Mucosa of rectum (tissue), 2 donors: Measurements from ENCODE around the gene ANAPC1.
"Not testable (repeated sequence)": the region's sequence is repeated elsewhere in the genome, so short reads cannot be mapped to it uniquely, and the experiment has no call there.

ENCODE experiments used
- H3K27ac ChIP-seq, 2 donors: one replicate each; pipeline ENCODE4 v1.7.0; 2013; ENCODE audit warnings: inconsistent platforms in 2 of 2, low read depth in 2 of 2, low read length in 2 of 2
- H3K27me3 ChIP-seq, 2 donors: one replicate each; pipeline ENCODE4 v1.7.0; 2013; ENCODE audit warnings: low read length in 2 of 2; ENCODE audit not compliant: control insufficient read depth in 2 of 2, insufficient read depth in 2 of 2
- H3K36me3 ChIP-seq, 2 donors: one replicate each; pipeline ENCODE4 v1.7.0; 2013; ENCODE audit warnings: low read length in 2 of 2; ENCODE audit not compliant: control insufficient read depth in 2 of 2, insufficient read depth in 2 of 2
- H3K4me1 ChIP-seq, 2 donors: one replicate each; pipeline ENCODE4 v1.7.0; 2013; ENCODE audit warnings: low read length in 2 of 2, mild to moderate bottlenecking in 1 of 2; ENCODE audit not compliant: control insufficient read depth in 2 of 2, insufficient read depth in 2 of 2
- H3K4me3 ChIP-seq, 2 donors: one replicate each; pipeline ENCODE4 v1.7.0; 2013; ENCODE audit warnings: low read length in 2 of 2
- H3K9ac ChIP-seq, 2 donors: one replicate each; pipeline ENCODE4 v1.7.0; 2013; ENCODE audit warnings: low read length in 2 of 2, low read depth in 1 of 2, mild to moderate bottlenecking in 1 of 2
- H3K9me3 ChIP-seq, 2 donors: one replicate each; pipeline ENCODE4 v1.7.0; 2013; ENCODE audit warnings: low read length in 2 of 2; ENCODE audit not compliant: control insufficient read depth in 2 of 2
- donor health status: healthy.
- donor health status: Normal muscosa, but diverticular disease.

ANAPC1 gene

DNA sequence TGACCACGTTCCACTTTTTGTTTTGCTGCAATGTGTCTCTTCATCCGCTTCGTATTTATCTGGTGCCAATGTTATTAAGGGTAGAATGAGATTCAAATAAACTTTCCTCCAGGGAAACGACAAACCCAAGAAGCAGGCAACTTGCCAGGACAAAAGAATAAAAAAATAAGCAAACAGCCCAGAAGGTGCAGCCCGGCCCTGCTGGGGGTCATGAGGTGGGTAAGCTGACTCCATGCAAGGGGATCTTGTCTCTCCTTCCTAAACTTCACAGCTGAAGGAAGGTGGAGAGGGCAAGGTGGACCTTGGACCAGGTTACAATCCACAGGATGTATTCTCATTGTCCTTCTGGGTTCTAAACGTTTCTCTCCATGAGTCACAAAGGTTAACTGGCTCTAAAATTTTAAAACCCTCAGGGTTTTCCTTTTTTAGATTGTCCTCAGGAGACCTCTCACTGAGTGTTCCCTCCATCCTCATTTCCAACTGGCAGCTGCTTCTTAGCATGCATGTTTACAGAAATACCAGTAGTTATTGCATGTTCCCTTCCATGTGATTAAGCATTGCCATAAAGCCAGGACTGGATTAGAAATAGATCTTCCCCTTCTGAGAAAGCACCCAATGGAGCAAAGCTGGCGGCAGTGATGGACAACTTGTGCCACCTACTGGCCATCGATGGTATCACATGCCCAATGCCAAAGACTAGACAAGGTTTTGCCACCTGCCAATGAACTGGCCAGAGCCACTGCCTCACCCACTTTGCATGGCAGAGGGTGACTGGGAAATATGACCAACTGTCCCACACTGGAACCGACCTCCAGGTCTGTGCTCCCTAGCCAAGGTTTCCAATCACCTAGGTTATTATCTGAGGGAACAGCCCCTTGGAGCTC, 147.9 kb downstream of the ANAPC1 start:
- not testable (repeated sequence) for H3K4me1 ChIP-seq, H3K27me3 ChIP-seq, H3K9me3 ChIP-seq, H3K36me3 ChIP-seq, H3K9ac ChIP-seq, H3K27ac ChIP-seq, H3K4me3 ChIP-seq

DNA sequence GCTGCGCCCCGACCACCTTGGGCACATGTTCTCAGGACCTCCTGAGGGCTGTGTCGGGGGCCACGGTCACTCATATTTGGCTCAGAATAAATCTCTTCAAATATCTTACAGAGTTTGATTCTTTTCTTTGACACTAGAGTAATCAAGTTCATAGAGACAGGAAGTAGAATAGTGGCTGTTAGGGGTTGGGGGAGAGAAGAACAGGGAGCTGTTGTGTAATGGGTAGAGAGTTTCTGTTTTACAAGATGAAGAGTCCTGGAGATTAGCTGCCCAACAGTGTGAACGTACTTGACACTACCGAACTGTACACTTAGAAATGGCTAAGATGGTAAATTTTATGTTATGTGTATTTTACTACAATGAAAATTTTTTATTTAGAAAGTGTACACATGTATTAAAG, 148.6 kb downstream of the ANAPC1 start:
- not testable (repeated sequence) for H3K27me3 ChIP-seq, H3K27ac ChIP-seq, H3K4me1 ChIP-seq, H3K4me3 ChIP-seq, H3K9me3 ChIP-seq, H3K9ac ChIP-seq, H3K36me3 ChIP-seq

DNA sequence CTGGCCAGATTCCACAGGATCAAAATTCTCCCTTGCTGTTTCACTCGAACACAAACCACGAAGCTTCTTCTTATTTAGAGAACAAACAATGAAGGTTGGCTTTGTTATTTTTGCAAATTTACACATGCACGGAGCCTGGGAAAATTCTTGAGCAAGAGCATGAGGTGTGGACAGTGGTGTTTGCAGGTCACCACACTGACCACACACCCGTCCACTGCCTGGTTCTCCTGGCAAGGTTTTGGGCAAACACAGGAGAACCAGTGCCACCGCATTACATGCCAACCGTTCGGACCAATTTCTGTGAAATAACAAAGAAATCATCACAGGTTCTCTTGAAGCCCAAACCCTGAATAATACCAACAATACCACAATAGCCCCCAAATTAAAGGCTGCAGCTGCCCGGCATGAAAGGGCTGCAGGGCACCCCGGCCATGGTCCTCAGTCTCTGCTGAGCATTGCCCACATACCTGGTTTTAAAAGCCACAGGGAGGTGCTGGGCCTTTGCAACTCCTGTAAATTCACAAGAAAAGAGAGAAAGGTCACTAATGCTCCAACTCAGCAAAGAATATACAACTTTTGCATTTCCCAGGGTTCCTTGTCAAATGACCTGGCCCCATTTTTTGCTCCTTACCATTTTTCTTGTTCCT, 154.1 kb downstream of the ANAPC1 start:
- not testable (repeated sequence) for H3K36me3 ChIP-seq, H3K9ac ChIP-seq, H3K9me3 ChIP-seq, H3K27ac ChIP-seq, H3K4me1 ChIP-seq, H3K27me3 ChIP-seq, H3K4me3 ChIP-seq

DNA sequence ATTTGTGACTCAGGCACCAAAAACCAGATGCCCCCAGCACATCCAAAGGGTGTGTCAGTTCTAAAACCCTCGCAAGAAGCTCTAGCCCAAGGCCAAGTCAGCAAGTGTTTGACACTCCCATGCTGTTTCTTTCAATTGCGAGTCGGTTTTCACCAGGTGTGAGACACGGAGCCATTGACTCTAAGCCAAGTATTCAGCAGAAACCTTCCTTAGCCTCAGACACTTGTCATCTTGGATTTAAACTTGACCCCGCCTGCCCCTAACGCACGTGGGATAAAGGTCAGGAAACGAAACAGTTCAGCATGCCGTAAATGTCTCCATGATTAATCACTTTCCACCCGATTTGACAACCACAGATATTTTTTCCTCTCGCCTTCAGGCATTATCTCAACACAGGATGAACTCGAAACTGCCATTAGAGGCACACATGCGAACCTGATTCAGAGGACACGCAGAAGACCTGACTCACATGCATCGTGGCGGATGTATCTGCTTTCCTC, 156.3 kb downstream of the ANAPC1 start:
- not testable (repeated sequence) for H3K36me3 ChIP-seq, H3K9ac ChIP-seq, H3K27ac ChIP-seq, H3K9me3 ChIP-seq, H3K4me3 ChIP-seq, H3K4me1 ChIP-seq, H3K27me3 ChIP-seq

DNA sequence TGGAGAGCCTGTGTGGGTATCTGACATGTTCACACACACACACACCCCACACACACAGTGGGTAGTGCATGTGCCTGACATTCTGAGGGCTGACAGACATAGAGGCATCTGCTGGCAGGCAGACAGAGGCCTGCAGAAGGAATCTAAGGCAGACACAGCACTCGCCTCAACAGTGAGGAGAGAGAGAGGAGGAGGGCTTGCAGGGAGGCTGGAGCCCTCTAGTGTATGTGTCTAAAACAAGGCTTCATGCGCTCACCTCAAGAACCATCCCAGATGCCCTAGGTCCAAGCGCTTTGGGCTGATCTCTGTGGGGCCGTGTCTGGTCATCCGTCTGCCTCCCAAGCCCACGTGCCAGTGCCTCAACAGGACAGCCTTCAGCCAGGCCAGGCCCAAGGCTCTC, 158.3 kb downstream of the ANAPC1 start:
- not testable (repeated sequence) for H3K9me3 ChIP-seq, H3K4me3 ChIP-seq, H3K36me3 ChIP-seq, H3K27me3 ChIP-seq, H3K9ac ChIP-seq, H3K27ac ChIP-seq, H3K4me1 ChIP-seq

DNA sequence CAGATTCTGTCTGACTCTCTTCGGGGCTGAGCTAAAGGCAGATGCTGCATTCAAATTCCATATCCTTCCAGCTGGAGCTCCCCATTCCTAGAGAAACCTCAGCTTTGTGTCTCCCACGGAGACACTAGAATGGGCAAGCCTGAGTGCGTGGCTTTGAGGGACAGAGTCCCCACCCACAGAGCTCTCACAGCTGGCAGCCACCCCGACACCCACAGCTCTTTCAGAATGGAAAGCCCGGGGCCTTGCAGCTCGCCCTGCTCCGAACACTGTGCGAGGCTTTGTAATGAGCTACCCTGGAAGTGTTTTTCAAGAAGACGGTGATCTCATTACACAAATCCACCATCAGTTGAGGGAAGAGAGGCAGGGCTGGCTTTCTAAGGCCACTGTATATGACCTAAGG, 164.4 kb downstream of the ANAPC1 start:
- H3K27ac ChIP-seq, H3K9ac ChIP-seq, H3K4me3 ChIP-seq, H3K27me3 ChIP-seq, H3K4me1 ChIP-seq, H3K36me3 ChIP-seq, H3K9me3 ChIP-seq: not testable (repeated sequence)
